Esophagus muscularis mucosa (tissue), 4 donors: ENCODE measurements around the gene ALOX15B. TPM values are rescaled to one million over a fixed set of nuclear protein-coding genes. Genes with fewer than 3 reads are reported as not detected.

Source experiments
- DNase-seq: peaks from one replicate; pipeline ENCODE4 v3.0.0-alpha.2; 2017; ENCODE audit errors: extremely low spot score
- H3K27ac ChIP-seq, 4 donors: fragments of 200-600 bp; sonication (generic); replicated peaks in 1 of 4; 1 replicate in 3 of 4; 2 replicates in 1 of 4; pipeline ENCODE4 v1.5.1; 2016 to 2019; ENCODE audit warnings: mild to moderate bottlenecking in 1 of 4
- H3K27me3 ChIP-seq, 4 donors: fragments of 200-600 bp; sonication (generic); one replicate each; pipeline versions ENCODE4 v1.5.1 to v1.6.0; 2016 to 2019
- H3K36me3 ChIP-seq, 4 donors: fragments of 200-600 bp; sonication (generic); one replicate each; pipeline ENCODE4 v1.5.1; 2016 to 2019
- H3K4me1 ChIP-seq, 4 donors: fragments of 200-600 bp; sonication (generic); one replicate each; pipeline ENCODE4 v1.5.1; 2016 to 2019
- H3K4me3 ChIP-seq, 4 donors: fragments of 200-600 bp; sonication (generic); 1 replicate in 2 of 4; 2 replicates in 2 of 4; pipeline ENCODE4 v1.5.1; 2016 to 2019; ENCODE audit warnings: mild to moderate bottlenecking in 4 of 4, moderate library complexity in 1 of 4
- H3K9me3 ChIP-seq, 4 donors: fragments of 200-600 bp; sonication (generic); 1 replicate in 3 of 4; 2 replicates in 1 of 4; pipeline ENCODE4 v1.5.1; 2016 to 2019
- CTCF ChIP-seq, 3 experiments: fragments of 200-600 bp in 2 of 3; fragments of 450-650 bp in 1 of 3; sonication (generic) in 2 of 3; IDR thresholded peaks; one replicate each; pipeline ENCODE4 v1.5.1; 2017 to 2019; ENCODE audit warnings: antibody characterized with exemption in 3 of 3, mild to moderate bottlenecking in 2 of 3, moderate library complexity in 1 of 3
- EP300 ChIP-seq: sonication (generic); formaldehyde crosslinking; IDR thresholded peaks from one replicate; pipeline ENCODE4 v1.6.1; 2017; ENCODE audit warnings: antibody characterized with exemption
- POLR2A ChIP-seq: fragments of 450-650 bp; IDR thresholded peaks from one replicate; pipeline ENCODE4 v1.6.1; 2017; ENCODE audit warnings: antibody characterized with exemption, moderate library complexity, mild to moderate bottlenecking, low read depth
- POLR2AphosphoS5 ChIP-seq, 2 donors: sonication (generic); formaldehyde crosslinking; IDR thresholded peaks; one replicate each; pipeline ENCODE4 v1.6.1; 2017; ENCODE audit warnings: antibody characterized with exemption in 2 of 2
- WGBS: methylation state at CpG from one replicate; pipeline ENCODE4 v1.1.5; 2018; 5-methylcytosine and 5-hydroxymethylcytosine counted together
- intact Hi-C: fragments of 100-400 bp; cut with DNase I; formaldehyde crosslinking; loops from one replicate; pipeline ENCODE4 v1.15.1; 2023
- total RNA-seq, 4 donors: library from RNA; depleted of rRNA; stranded (reverse); fragments of >200 nt; gene quantifications; one replicate each; pipeline versions ENCODE4 v1.1.0 to v1.2.1, GENCODE V29; 2016

Gene ALOX15B
- total RNA-seq, 4 donors from 2014 or later = 1.3 to 3.7 (median 2.0) TPM

- 92% methylated on average over 25 of the region's 27 CpGs for WGBS
- no peaks in the 10 kb centered on the region for H3K36me3 ChIP-seq
- H3K4me3 ChIP-seq = no peak overlapping the region
- no peak overlapping the region for H3K27ac ChIP-seq
- intact Hi-C loops = loop anchor here (5.0 kb wide), 1 partner anchor 63 kb away; no protein-coding TSS in a partner anchor
- no peak for TF ChIP-seq POLR2A
- TF ChIP-seq CTCF (IDR thresholded peaks at IDR 0.05) = no peak
- TF ChIP-seq POLR2AphosphoS5 (IDR thresholded peaks at IDR 0.05) = no peak
- no peak for TF ChIP-seq EP300
- no peak for DNase-seq
- peaks cover 0 to 4% (median 0%) of the 10 kb centered on the region in 4 donors for H3K27me3 ChIP-seq
- peaks cover 12 to 22% (median 19%) of the 10 kb centered on the region in 4 donors for H3K4me1 ChIP-seq
- H3K9me3 ChIP-seq = no peaks in the 10 kb centered on the region
Observed at GRCh38 chr17:7993972-7994589, 44.8 kb upstream of the ALOX15B start.

- Histone ChIP-seq H3K4me1 (peaks cover 5 to 9% (median 7%) of the 10 kb centered on the region in 4 donors), H3K36me3 (no peaks in the 10 kb centered on the region), H3K4me3 (no peak overlapping the region), H3K27ac (no peak overlapping the region), H3K27me3 (peaks cover 0 to 10% (median 0%) of the 10 kb centered on the region in 4 donors), H3K9me3 (no peaks in the 10 kb centered on the region)
- WGBS = 96% methylated on average over 2 of the region's 2 CpGs
- DNase-seq = no peak
- no peak for TF ChIP-seq POLR2AphosphoS5 (IDR thresholded peaks at IDR 0.05)
- no peak for TF ChIP-seq CTCF (IDR thresholded peaks at IDR 0.05)
- no peak for TF ChIP-seq EP300
- TF ChIP-seq POLR2A = no peak
- intact Hi-C loops = no loop called here
Observed at GRCh38 chr17:7995724-7996123, 43.1 kb upstream of the ALOX15B start.

DNA sequence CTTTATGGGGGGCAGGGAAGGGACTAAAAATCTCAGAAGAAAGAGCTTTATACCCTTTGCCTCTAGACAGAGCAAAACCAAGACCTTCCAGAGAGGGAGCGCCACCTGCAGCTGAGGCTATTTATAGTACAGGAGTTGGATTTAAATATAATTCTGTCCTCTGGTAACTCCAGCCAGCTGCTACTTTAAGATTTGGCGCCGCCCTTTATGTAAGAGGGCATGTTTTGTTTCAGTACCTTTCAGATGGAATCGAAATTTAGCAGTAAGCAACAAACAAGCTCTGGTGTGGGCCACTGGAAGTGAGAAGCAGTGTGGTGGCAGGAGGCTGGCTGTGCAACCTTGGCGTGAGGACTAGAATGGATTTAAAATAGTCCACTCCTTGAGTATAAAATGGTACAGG, 41.7 kb upstream of the ALOX15B start:
- no peaks in the 10 kb centered on the region for H3K9me3 ChIP-seq
- no peaks in the 10 kb centered on the region for H3K36me3 ChIP-seq
- H3K4me3 ChIP-seq = no peak overlapping the region
- H3K27ac ChIP-seq = no peak overlapping the region
- no peak for DNase-seq
- WGBS = 18% methylated on average over 5 of the region's 5 CpGs
- peaks cover 0 to 23% (median 2%) of the 10 kb centered on the region in 4 donors for H3K27me3 ChIP-seq
- intact Hi-C loops = no loop called here
- H3K4me1 ChIP-seq = peaks cover 5 to 12% (median 9%) of the 10 kb centered on the region in 4 donors
- TF ChIP-seq EP300 = no peak
- TF ChIP-seq CTCF (IDR thresholded peaks at IDR 0.05) = peak; percentile 38 to 51 (median 43)
- no peak for TF ChIP-seq POLR2A
- TF ChIP-seq POLR2AphosphoS5 (IDR thresholded peaks at IDR 0.05) = no peak

DNA sequence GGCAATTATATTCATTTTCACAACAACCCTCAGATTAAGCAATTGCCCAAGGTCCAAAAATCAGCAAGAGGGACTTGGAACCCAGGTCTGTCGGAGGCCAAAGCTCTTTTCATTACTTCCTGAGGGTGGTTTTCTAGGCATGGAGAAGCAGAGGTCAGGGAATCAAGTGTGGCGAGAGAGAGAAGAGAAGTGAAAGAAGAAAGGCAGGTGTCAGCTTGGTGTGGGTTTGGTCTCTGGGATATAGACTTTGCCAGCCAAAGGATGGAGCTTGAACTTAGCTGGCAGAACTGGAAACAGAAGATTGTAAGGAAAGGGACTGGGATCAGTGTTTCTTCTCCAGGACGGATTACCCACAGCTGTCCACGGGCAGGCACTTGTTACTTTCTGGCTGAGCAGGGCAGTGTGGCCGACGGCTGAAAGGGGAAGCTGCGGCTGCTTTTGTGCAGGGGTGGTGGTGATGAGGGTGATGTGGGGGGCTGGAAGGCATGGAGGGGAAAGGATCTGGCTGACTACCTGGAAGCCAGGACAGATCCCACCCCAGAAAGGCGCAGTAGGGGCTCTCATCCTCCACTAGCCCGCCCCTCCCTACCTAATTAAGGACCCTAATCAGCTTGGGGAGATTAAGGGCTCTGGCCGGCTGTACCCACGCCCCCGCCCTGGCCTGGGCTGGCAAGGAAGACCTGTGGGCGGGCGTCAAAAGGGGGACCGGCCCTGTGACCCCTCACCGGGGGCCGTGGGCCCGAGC, 36.7 kb upstream of the ALOX15B start, which contains the start of gene GUCY2D:
Gene GUCY2D, plus strand, starts transcription at position 640 of the 745 bp plus-strand sequence. CDS start 433 bp downstream, outside the sequence.
- H3K9me3 ChIP-seq = no peaks in the 10 kb centered on the region
- TF ChIP-seq POLR2AphosphoS5 (IDR thresholded peaks at IDR 0.05) (no peak), POLR2A (no peak), EP300 (no peak), CTCF (IDR thresholded peaks at IDR 0.05) (no peak)
- H3K4me1 ChIP-seq = peaks cover 16 to 24% (median 20%) of the 10 kb centered on the region in 4 donors
- H3K27ac ChIP-seq = no peak within 1 kb of the TSS
- H3K27me3 ChIP-seq = peaks cover 13 to 65% (median 21%) of the 10 kb centered on the region in 4 donors
- 49% methylated on average over 9 of the region's 18 CpGs for WGBS
- DNase-seq = no peak
- intact Hi-C loops = no loop called here
- H3K4me3 ChIP-seq = peak within 1 kb of the TSS; percentile 37 to 44 (median 40)
- no peaks in the 10 kb centered on the region for H3K36me3 ChIP-seq
